ENCODE data around the gene RALBP1.

- no peak for TF ChIP-seq CTCF (IDR thresholded peaks at IDR 0.05; ENCODE audit: low read length)
- no peak for TF ChIP-seq EZH2 (optimal IDR thresholded peaks at IDR 0.05; ENCODE audit: low read depth, low read length)
- TF ChIP-seq EZH2phosphoT487 (IDR thresholded peaks at IDR 0.05; ENCODE audit: low read length), result no peak
Observed at GRCh38 chr18:9517869-9518268, 42.6 kb downstream of the RALBP1 start.

Data from MM.1S (cell line).